Endometrial microvascular endothelial cells (primary cell): ENCODE data around the gene USP44. TPM values are rescaled to one million over a fixed set of nuclear protein-coding genes. Genes with fewer than 3 reads are reported as not detected.

Experiments used
- in situ Hi-C: cut with HindIII; loops from 2 replicates; pipeline ENCODE4 v1.10.0; 2017; ENCODE audit warnings: low sequenced_read_pairs, low pct_unique_long_range_greater_than_20kb; ENCODE audit errors: inconsistent ontology term
- total RNA-seq: library from RNA; depleted of rRNA; stranded (reverse); fragments of >200 nt; gene quantifications from one replicate; pipeline ENCODE4 v1.2.3, GENCODE V29; 2015; ENCODE audit errors: inconsistent ontology term

The USP44 gene
- total RNA-seq, 1 donor from 2014 or later: 0.19 TPM

- in situ Hi-C loops: no loop called here
Observed at GRCh38 chr12:95549392-95550084, 1.7 kb downstream of the USP44 start.

- in situ Hi-C loops: no loop called here
Observed at GRCh38 chr12:95548539-95549391, 2.5 kb downstream of the USP44 start.

- in situ Hi-C loops: no loop called here
Observed at GRCh38 chr12:95548056-95548538, 3.2 kb downstream of the USP44 start.

GRCh38 chr12:95547522-95548055 is 3.7 kb downstream of the USP44 start:
- in situ Hi-C loops: no loop called here

GRCh38 chr12:95546491-95546813 is 4.8 kb downstream of the USP44 start:
- in situ Hi-C loops: no loop called here

- in situ Hi-C loops: no loop called here
Observed at GRCh38 chr12:95545731-95546490, 5.4 kb downstream of the USP44 start.

- in situ Hi-C loops: no loop called here
Observed at GRCh38 chr12:95545303-95545702, 6.0 kb downstream of the USP44 start.

GRCh38 chr12:95544756-95545155 is 6.5 kb downstream of the USP44 start:
- in situ Hi-C loops: no loop called here

GRCh38 chr12:95543305-95543704 is 8.0 kb downstream of the USP44 start:
- in situ Hi-C loops: no loop called here

- in situ Hi-C loops: no loop called here
Observed at GRCh38 chr12:95541436-95541835, 9.8 kb downstream of the USP44 start.

- in situ Hi-C loops: no loop called here
Observed at GRCh38 chr12:95538656-95539055, 12.6 kb downstream of the USP44 start.

- in situ Hi-C loops: no loop called here
Observed at GRCh38 chr12:95538006-95538405, 13.3 kb downstream of the USP44 start.

- in situ Hi-C loops: no loop called here
Observed at GRCh38 chr12:95533985-95534384, 17.3 kb downstream of the USP44 start.

GRCh38 chr12:95532851-95533250 is 18.4 kb downstream of the USP44 start:
- in situ Hi-C loops: no loop called here

GRCh38 chr12:95529693-95530225 is 21.5 kb downstream of the USP44 start:
- in situ Hi-C loops: no loop called here

GRCh38 chr12:95528431-95528830 is 22.8 kb downstream of the USP44 start:
- in situ Hi-C loops: no loop called here

- in situ Hi-C loops: no loop called here
Observed at GRCh38 chr12:95522692-95523091, 28.6 kb downstream of the USP44 start.

- in situ Hi-C loops: no loop called here
Observed at GRCh38 chr12:95520816-95521215, 30.5 kb downstream of the USP44 start.

- in situ Hi-C loops: no loop called here
Observed at GRCh38 chr12:95518944-95519343, 32.3 kb downstream of the USP44 start.
